Neuronal stem cell (in vitro differentiated cells): Measurements from ENCODE around the gene TFE3.

ENCODE experiments used
- DNase-seq: peaks from one replicate; pipeline ENCODE4 v3.0.0-alpha.2; 2013; ENCODE audit warnings: low spot score
- H2AFZ ChIP-seq: one replicate; pipeline ENCODE4 v1.6.1; 2013; ENCODE audit warnings: mild to moderate bottlenecking, low read length, inconsistent platforms
- H2AK5ac ChIP-seq: 2 replicates; pipeline ENCODE4 v1.6.1; 2013; ENCODE audit warnings: low read depth, mild to moderate bottlenecking, inconsistent platforms, low read length, moderate library complexity, mixed read lengths
- H2BK120ac ChIP-seq: 2 replicates; pipeline ENCODE4 v1.6.1; 2013; ENCODE audit warnings: low read depth, mild to moderate bottlenecking, inconsistent platforms, low read length, moderate library complexity, mixed read lengths
- H2BK12ac ChIP-seq: one replicate; pipeline ENCODE4 v1.6.1; 2013; ENCODE audit warnings: low read length, inconsistent platforms
- H2BK15ac ChIP-seq: 2 replicates; pipeline ENCODE4 v1.6.1; 2013; ENCODE audit warnings: mild to moderate bottlenecking, low read length, inconsistent platforms, mixed read lengths
- H2BK5ac ChIP-seq: one replicate; pipeline ENCODE4 v1.6.1; 2013; ENCODE audit warnings: inconsistent platforms, mild to moderate bottlenecking, low read length, moderate library complexity
- H3K14ac ChIP-seq: one replicate; pipeline ENCODE4 v1.6.1; 2013; ENCODE audit warnings: low read length, inconsistent platforms
- H3K18ac ChIP-seq: 2 replicates; pipeline ENCODE4 v1.6.1; 2013; ENCODE audit warnings: low read length, inconsistent platforms
- H3K23ac ChIP-seq: 2 replicates; pipeline ENCODE4 v1.6.1; 2013; ENCODE audit warnings: low read depth, mild to moderate bottlenecking, mixed read lengths, low read length, inconsistent platforms; ENCODE audit not compliant: poor library complexity
- H3K27ac ChIP-seq: replicated peaks from 3 replicates; pipeline ENCODE4 v1.5.1; 2013; ENCODE audit warnings: low read length, inconsistent platforms
- H3K27me3 ChIP-seq, 3 experiments: 2 replicates each; pipeline ENCODE4 v1.6.1; 2013; ENCODE audit warnings: low read length in 3 of 3, mild to moderate bottlenecking in 2 of 3, inconsistent platforms in 1 of 3, low read depth in 1 of 3, mixed read lengths in 1 of 3, moderate library complexity in 1 of 3; ENCODE audit not compliant: control insufficient read depth in 3 of 3, insufficient read depth in 3 of 3
- H3K36me3 ChIP-seq, 2 donors: replicated peaks in 1 of 2; 2 replicates each; pipeline ENCODE4 v1.6.1; 2013; ENCODE audit warnings: low read length in 2 of 2; ENCODE audit not compliant: control insufficient read depth in 2 of 2, insufficient read depth in 2 of 2
- H3K4ac ChIP-seq: 2 replicates; pipeline ENCODE4 v1.6.1; 2013; ENCODE audit warnings: inconsistent platforms, mild to moderate bottlenecking, low read length, moderate library complexity
- H3K4me1 ChIP-seq, 2 donors: 1 replicate in 1 of 2; 2 replicates in 1 of 2; pipeline ENCODE4 v1.6.1; 2013; ENCODE audit warnings: low read length in 2 of 2, low read depth in 1 of 2; ENCODE audit not compliant: control insufficient read depth in 2 of 2, insufficient read depth in 1 of 2
- H3K4me2 ChIP-seq: one replicate; pipeline ENCODE4 v1.6.1; 2013; ENCODE audit warnings: mild to moderate bottlenecking, low read length, inconsistent platforms; ENCODE audit not compliant: insufficient read depth, poor library complexity, severe bottlenecking
- H3K4me3 ChIP-seq, 2 donors: 2 replicates each; pipeline ENCODE4 v1.5.1; 2013; ENCODE audit warnings: low read length in 2 of 2, mild to moderate bottlenecking in 2 of 2, inconsistent platforms in 1 of 2, moderate library complexity in 1 of 2
- H3K79me1 ChIP-seq: one replicate; pipeline ENCODE4 v1.6.1; 2013; ENCODE audit warnings: low read depth, mild to moderate bottlenecking, inconsistent platforms, low read length, moderate library complexity
- H3K9ac ChIP-seq: one replicate; pipeline ENCODE4 v1.6.1; 2013; ENCODE audit warnings: mild to moderate bottlenecking, low read depth, low read length, inconsistent platforms; ENCODE audit not compliant: poor library complexity
- H3K9me3 ChIP-seq, 2 donors: replicated peaks in 1 of 2; 2 replicates each; pipeline versions ENCODE3 to v1.6.1; 2013; ENCODE audit warnings: low read length in 2 of 2, mild to moderate bottlenecking in 2 of 2, inconsistent platforms in 1 of 2, low read depth in 1 of 2, mixed read lengths in 1 of 2, moderate library complexity in 1 of 2; ENCODE audit not compliant: control insufficient read depth in 2 of 2, insufficient read depth in 1 of 2
- H4K8ac ChIP-seq: one replicate; pipeline ENCODE4 v1.6.1; 2013; ENCODE audit warnings: low read depth, mild to moderate bottlenecking, inconsistent platforms, low read length, moderate library complexity
- H4K91ac ChIP-seq: one replicate; pipeline ENCODE4 v1.6.1; 2013; ENCODE audit warnings: low read length, low read depth, mild to moderate bottlenecking, inconsistent platforms; ENCODE audit not compliant: poor library complexity
- WGBS, 2 donors: extraction: QIAGEN DNeasy Blood & Tissue Kit; methylation state at CpG; one replicate each; pipeline ENCODE4 v1.1.7; 2013; ENCODE audit warnings: missing lambda C conversion rate in 2 of 2, mixed read lengths in 1 of 2; ENCODE audit not compliant: insufficient read length in 2 of 2, insufficient replicate concordance in 1 of 2; ENCODE audit errors: extremely low coverage in 2 of 2; 5-methylcytosine and 5-hydroxymethylcytosine counted together

TFE3 gene

DNA sequence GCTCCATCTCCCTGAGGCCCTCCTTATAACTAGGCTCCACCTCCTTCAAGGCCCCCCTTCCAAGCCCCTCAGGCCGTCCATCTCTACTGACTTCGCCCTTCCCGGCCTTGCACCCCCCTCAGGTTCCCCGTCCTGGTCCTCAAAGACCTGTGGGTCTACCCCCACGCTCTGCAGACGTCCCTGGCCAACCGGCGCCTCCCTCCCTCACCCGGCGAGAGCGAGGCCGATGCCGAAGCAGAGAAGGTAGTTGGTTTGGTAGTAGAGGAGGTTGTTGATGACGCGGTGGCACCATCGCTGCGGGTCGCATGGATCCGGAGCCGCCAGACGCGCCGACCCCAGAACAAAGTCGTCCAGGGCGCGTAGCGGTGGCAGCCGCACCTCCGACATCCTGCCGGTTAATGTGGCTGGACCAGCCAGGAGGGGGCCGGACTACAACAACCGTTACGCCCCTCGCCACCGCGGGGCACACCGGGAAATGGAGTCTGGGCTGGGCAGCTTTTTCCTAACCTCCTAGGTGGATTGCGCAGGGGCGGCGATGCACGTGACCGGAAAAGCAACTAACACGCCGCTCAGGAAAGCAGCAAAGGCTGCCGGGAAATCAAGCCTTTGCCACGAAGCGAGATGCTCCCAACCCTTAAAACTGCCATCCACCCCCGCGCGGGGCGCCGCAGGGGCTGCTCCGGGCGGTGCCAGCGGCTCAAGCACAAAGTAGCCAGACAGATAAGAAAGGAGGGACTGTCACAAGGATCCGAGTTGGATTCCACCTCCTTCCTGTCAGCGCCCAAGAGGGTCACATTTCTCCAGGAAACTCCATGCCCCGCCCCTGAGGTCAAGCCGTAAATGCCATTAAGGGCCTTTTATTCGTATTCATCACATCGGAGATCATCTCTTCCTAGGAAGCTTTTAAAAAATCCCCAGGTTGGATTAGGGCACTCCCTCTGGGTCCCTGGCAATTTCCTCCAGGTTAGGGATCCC, 30.7 kb upstream of the TFE3 start, which contains the start of gene PRAF2:
TSS of gene PRAF2 (minus strand) at position 402 of the 975 bp plus-strand sequence. CDS start at position 387, 15 bp downstream.
- Histone ChIP-seq H3K4ac (no peak within 1 kb of the TSS), H3K27me3 (no peaks in the 10 kb centered on the region), H3K14ac (no peak within 1 kb of the TSS), H3K4me3 (peak within 1 kb of the TSS; percentile 88 to 95), H4K8ac (no peak within 1 kb of the TSS), H2AK5ac (peak within 1 kb of the TSS; percentile 35), H3K4me2 (peak within 1 kb of the TSS; percentile 62), H2BK15ac (no peak within 1 kb of the TSS), H3K23ac (peak within 1 kb of the TSS; percentile 43), H2BK5ac (no peak within 1 kb of the TSS), H3K27ac (no peak within 1 kb of the TSS), H3K36me3 (peaks cover 0 to 31% of the 10 kb centered on the region in 2 donors), H3K9me3 (no peaks in the 10 kb centered on the region), H3K18ac (peak within 1 kb of the TSS; percentile 31), H2AFZ (peak within 1 kb of the TSS; percentile 89), H3K4me1 (peaks cover 0 to 2% of the 10 kb centered on the region in 2 donors), H3K9ac (peak within 1 kb of the TSS; percentile 94), H4K91ac (no peak within 1 kb of the TSS), H3K79me1 (peaks cover 3% of the 10 kb centered on the region), H2BK12ac (no peak within 1 kb of the TSS), H2BK120ac (no peak within 1 kb of the TSS)
- no CpG with 5 or more reads among the region's 61 CpGs for WGBS, 2 donors
- peak; percentile 74 for DNase-seq

DNA sequence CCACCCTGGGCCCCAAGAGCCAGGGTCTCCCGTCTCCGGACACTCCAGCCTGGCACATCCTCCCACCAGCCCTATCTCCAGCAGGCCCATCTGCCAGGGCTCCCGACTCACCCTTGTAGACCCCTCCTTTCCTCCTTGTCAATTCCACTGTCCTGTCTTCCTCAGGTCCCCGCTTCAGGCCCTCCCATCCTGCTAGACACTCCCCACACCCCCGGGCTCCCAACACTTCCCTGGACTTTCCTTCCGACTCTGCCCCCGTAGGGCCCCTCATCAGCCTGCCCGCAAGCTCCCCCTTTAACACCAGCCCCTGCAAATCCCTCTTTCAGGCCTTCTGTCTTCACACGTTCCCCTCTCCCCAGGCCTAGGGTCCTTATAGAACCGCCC, 29.5 kb upstream of the TFE3 start:
- H3K9ac ChIP-seq = peak overlapping the region; percentile 60
- no peak overlapping the region for H2AFZ ChIP-seq
- peaks cover 3% of the 10 kb centered on the region for H3K79me1 ChIP-seq
- H3K4me3 ChIP-seq = peak overlapping the region; percentile 88 to 95
- H3K9me3 ChIP-seq = no peaks in the 10 kb centered on the region
- H3K23ac ChIP-seq = no peak overlapping the region
- WGBS, 2 donors = no CpG with 5 or more reads among the region's 10 CpGs
- H3K27ac ChIP-seq = no peak overlapping the region
- H2BK5ac ChIP-seq = no peak overlapping the region
- H4K91ac ChIP-seq = no peak overlapping the region
- H3K27me3 ChIP-seq = no peaks in the 10 kb centered on the region
- no peak overlapping the region for H2BK120ac ChIP-seq
- H3K4me1 ChIP-seq = peaks cover 0 to 2% of the 10 kb centered on the region in 2 donors
- H2BK15ac ChIP-seq = no peak overlapping the region
- H3K36me3 ChIP-seq = peaks cover 0 to 31% of the 10 kb centered on the region in 2 donors
- DNase-seq = no peak
- no peak overlapping the region for H3K18ac ChIP-seq
- peak overlapping the region; percentile 62 for H3K4me2 ChIP-seq
- no peak overlapping the region for H4K8ac ChIP-seq
- no peak overlapping the region for H3K4ac ChIP-seq
- H2AK5ac ChIP-seq = peak overlapping the region; percentile 35
- no peak overlapping the region for H3K14ac ChIP-seq
- H2BK12ac ChIP-seq = no peak overlapping the region

DNA sequence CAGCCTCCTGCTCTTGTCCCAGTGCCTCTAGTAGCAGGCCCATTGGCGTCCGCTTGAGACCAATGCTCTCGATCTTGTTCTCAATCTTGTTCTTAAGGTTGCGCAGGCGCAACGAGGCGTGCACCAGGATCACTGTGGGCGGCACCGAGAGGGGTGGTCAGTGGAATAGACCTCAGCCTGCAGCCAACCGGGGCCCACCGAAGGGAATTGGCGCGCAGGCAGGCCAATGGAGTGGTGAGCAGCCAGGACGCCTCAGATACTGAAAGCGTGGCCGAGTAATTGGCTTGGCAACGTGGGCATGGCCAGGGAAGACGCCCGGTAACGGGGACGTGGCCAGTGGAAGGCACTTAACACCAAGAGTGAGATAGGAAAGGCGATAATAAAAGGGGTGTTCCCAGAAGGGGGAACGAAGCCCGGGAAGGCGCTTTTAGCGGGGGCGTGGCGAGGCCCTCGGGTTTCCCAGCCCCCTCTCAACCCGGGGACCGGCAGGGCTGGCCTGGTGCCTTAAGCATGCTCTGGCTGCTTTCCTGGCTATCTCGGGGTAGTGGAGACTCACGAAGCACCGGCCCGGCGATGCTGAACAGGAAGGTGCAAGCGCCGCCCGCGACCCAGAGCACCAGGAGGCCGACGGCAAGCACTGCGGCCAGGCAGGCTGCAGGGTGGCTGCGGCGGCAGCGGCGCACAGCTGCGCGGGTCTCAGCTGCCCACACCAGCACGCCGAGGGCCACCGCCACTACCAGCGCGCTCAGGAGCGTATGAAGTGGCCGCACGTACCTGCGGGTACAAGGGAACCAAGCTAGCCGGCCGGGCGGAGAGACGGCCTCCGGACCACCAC, 28.9 kb upstream of the TFE3 start:
- Histone ChIP-seq H4K8ac (no peak overlapping the region), H3K18ac (no peak overlapping the region), H3K36me3 (peaks cover 0 to 31% of the 10 kb centered on the region in 2 donors), H2BK120ac (no peak overlapping the region), H2BK5ac (no peak overlapping the region), H3K4me2 (no peak overlapping the region), H2AFZ (no peak overlapping the region), H3K27me3 (no peaks in the 10 kb centered on the region), H3K14ac (no peak overlapping the region), H3K27ac (no peak overlapping the region), H3K9ac (peak overlapping the region; percentile 60), H3K4me3 (peak overlapping the region in 1 of 2 donors; percentile 88), H2BK15ac (no peak overlapping the region), H4K91ac (no peak overlapping the region), H3K79me1 (peaks cover 3% of the 10 kb centered on the region), H3K4me1 (peaks cover 0 to 2% of the 10 kb centered on the region in 2 donors), H3K9me3 (no peaks in the 10 kb centered on the region), H2AK5ac (no peak overlapping the region), H2BK12ac (no peak overlapping the region), H3K4ac (no peak overlapping the region), H3K23ac (no peak overlapping the region)
- DNase-seq = no peak
- whole genome bisulfite sequencing, 2 donors = no CpG with 5 or more reads among the region's 63 CpGs
